HG03558 (cell line): ENCODE results near the gene AAGAB.
"Not testable (repeated sequence)": the region's sequence is repeated elsewhere in the genome, so short reads cannot be mapped to it uniquely, and the experiment has no call there.

Source experiments
- ATAC-seq: cut with Tn5 transposase; IDR thresholded peaks from one replicate; pipeline ENCODE4 v1.9.1; 2021; ENCODE audit warnings: moderate number of reproducible peaks; ENCODE audit not compliant: unreplicated experiment; ENCODE audit errors: extremely low read depth

The AAGAB gene

DNA sequence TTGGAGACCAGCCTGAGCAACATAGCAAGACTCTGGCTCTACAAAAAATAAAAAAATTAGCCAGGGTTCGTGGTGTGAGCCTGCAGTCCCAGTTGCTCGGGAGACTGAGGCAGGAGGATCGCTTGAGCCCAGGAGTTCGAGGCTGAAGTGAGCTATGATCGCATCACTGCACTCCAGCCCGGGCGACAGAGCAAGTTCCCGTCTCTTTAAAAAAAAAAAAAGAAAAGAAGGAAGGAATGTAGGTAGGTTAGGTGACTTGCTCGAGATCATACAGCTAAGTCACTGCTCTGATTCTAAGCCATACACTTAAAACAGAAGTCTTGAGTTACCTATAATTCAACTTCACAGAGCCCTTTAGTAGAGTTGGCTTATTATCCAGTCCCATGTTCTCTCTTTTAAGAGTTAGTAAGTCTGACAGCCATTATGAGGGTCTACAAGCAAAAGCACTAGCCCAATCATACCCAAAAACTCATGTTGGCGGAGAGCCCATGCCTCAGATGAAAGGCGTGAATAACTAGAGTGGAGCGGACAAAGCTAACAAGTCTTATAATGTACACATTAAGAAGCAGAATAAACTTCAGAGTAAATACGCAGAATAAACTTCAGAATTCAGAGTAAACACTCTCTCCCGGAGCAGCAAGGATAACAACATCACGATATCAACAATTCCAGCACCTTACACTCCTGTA, 768 bp downstream of the AAGAB start:
- ATAC-seq: no peak

DNA sequence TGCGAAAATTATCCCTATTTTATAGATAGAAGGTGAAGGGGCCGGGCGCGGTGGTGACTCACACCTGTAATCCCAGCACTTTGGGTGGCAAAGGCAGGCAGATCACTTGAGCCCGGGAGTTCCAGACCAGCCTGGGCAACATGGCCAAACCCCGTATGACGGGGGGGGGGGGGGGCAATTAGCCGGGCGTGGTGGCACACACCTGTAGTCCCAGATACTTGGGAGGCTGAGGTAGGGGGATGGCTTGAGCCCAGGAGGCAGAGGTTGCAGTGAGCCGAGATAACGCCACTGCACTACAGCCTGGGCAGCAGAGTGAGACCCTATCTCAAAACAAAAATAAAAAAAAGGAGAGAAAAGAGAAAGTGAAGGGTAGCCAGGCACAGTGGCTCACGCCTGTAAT, 1.4 kb downstream of the AAGAB start:
- no peak for ATAC-seq

DNA sequence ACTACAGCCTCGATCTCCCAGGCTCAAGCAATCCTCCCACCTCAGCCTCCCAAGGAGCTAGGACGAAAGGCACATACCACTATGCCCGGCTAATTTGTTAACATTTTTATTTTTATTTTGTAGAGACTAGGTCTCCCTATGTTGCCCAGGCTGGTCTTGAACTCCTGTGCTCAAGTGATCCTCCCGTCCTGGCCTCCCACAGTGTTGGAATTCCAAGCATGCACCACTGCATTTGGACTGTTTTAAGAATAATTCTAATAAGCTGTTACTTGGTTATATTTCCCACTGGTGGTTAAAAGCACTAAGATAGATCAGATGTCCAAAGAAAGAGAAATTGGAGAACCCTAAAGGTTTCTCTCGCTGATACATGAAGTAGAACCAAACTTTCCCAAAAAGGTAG, 3.1 kb downstream of the AAGAB start:
- no peak for ATAC-seq

DNA sequence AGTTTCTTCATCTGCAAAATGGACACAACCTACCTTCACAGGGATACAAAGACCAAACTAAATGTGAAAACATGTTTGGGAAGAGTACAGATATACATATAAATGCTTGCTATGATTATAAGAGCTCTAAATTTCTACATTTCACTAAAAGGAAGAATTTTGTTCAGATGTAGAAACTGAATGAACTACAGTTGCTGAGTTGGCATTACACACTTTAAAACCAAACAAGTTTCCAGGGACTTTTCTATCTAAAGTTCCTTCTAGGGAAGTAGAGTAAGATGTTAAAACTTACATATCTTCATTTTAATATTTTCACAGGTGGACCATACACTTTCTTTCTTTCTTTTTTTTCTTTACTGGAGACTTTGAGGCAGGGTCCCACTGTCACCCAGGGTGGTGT, 4.6 kb downstream of the AAGAB start:
- no peak for ATAC-seq

DNA sequence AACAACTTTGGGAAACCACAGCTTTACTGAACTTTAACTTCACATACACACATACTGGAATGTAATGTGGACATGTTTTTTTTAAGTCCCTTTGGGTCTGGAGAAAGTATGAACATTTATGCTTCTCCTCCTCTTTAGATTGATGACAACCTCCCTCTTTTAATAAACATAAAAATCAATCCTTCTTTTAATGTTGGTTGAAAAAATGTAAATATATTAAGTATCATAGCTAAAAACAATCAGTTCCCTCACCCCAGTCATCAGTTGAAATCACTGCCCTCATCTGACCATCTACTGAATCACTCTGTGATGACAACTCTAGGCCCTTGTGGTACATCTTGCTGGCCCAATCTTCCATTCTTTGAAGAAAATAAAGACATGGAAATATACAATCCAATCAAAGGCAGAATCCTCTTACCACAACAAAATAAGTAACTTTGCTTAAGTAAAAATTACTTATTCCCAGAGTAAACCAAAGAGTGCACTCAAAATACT, 6.4 kb downstream of the AAGAB start:
- no peak for ATAC-seq

DNA sequence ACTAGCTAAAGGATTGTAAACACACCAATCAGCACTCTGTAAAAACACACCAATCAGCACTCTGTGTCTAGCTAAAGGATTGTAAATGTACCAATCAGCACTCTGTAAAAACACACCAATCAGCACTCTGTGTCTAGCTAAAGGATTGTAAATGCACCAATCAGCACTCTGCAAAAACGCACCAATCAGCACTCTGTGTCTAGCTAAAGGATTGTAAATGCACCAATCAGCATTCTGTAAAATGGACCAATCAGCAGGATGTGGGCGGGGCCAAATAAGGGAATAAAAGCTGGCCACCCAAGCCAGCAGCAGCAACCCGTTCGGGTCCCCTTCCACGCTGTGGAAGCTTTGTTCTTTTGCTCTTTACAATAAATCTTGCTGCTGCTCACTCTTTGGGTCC, 7.9 kb downstream of the AAGAB start:
- not testable (repeated sequence) for ATAC-seq

DNA sequence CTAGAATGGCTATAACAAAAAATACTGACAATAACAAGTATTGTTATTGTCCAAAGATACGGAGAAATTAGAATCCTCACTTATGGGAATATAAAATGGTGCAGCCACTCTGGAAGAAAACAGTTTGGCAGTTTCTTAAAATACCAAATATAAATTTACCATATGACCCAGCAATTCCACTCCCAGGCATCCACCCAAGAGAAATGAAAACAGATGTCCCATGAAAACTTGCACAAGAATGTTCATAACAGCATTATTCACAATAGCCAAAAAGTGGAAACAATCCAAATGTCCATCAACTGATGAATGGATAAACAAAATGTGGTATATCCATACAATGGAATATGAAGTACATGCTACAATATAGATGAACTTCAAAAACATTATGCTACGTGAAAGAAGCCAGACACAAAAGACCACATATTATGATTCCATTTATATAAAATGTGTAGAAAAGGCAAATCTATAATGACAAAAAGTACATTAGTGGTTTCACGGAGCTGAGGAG, 9.4 kb downstream of the AAGAB start:
- ATAC-seq: no peak

DNA sequence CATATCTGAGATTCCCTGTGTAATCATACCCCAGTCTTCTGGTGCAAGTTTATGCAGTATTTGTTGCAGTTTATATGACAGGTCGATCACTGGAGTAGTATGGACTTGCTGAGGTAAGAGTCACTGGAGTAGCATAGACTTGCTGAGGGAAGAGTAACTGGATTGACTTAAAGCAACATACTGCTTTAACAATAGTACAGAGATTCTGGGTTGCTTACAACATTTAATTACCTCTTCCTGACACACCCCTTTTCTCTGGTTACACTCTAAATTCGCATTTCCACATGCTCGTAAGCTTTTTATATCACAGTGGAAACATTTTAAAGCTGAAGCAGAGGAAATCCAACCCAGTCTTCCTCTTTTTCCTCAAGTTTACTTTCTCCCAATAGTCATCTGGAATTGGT, 11.8 kb downstream of the AAGAB start:
- no peak for ATAC-seq

DNA sequence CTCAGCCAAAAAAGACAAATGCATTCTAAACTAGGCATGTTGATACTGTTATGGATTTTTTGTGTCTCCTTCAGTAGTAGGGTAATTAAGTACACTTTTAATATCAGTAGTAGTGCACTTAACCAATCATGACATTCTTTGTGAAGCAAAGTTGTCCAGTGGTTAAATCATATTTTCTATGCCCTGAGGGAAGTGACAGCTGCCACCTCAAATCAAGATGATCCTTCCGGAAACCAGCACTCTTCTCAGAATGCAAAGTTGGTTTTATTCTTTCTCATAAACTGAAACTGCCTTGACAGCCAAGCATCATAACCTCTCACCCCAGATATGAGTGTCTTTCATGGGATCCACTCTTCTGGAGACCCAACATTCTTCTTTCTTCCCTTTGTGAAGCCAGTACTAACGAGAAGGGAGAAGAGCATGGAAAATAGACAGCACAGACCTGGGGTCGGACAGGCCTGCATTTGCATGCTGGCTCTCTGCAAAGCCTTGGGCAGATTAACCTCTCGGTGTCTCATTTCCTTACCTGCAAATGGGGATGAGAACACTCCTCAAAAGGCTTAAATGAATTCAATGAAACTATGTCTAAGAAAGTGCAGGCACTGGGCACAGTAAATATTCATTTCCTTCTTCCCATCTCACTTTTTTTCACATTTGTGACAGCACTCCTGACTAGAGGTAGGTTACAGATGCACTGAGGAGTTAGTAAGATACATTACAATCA, 13.2 kb downstream of the AAGAB start:
- peak; percentile 61 for ATAC-seq

DNA sequence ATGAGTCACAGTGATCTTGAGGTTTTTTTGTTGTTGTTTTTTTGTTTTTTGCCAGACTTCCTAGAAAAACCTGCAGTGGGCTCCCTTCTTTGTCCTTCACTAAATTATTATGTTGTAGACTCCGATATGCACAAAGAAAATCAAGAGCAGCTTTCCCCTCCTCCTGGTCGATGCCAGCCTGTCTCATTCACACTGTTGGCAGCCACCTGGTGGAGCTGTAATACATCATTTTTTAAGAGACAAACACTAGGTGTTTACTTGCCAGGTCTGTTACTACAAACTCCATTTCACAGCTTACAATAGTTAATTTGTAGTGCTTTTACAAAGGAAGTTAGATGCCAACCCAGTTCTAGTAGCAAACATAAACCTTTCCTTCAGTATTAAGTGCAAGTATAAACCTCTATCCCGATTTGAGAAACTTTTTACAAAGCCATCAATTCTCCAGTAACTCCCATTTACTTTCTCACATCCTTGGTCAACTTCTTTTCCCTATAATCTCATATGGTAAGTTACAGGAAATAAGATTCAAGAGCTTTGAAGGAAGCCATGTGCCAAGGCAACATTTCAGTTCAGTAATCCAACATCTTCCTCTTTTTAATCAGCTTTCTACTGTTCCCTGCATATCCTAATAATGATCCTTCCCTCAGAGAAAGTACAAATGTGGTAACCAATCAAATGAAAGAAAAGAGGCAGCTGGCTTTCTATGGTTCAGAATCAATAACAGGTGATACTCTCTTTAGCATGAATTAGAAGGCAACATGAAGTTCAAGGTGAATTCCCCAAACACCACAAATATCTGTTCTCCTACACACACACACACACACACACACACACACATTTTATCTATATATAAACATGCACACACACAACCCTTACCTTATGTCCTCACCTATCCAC, 14.0 kb downstream of the AAGAB start:
- no peak for ATAC-seq

DNA sequence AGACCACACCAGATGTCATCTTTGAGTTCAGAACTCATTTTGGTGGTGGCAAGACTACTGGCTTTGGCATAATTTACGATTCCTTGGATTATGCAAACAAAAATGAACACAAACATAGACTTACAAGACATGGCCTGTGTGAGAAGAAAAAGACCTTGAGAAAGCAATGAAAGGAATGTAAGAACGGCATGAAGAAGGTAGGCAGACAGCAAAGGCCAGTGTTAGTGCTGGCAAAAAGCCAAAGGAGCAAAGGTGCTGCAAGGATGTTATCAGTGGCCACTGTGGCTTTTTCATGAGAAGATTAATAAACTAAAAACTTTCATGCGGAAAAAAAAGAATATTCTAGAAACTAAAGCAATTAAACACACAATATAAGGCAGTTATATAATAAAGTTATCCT, 21.9 kb downstream of the AAGAB start:
- no peak for ATAC-seq

DNA sequence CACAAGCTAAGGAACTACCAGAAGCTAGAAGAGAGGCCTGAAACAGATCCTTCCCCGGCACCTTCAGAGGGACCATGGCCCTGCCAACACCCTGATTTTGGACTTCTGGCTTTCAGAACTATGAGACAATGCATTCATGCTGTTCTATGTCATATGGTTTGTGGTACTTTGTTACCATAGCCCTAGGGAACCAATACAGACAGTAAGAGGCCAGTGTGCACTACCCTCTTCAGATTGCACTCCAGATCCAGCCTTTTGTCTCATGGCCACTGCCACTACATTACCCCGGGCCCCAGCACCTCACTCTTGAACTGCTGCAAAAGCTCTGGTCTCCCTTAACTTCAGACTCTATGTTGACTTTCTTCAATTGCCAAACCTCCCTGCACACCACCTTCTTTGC, 24.0 kb downstream of the AAGAB start:
- no peak for ATAC-seq

DNA sequence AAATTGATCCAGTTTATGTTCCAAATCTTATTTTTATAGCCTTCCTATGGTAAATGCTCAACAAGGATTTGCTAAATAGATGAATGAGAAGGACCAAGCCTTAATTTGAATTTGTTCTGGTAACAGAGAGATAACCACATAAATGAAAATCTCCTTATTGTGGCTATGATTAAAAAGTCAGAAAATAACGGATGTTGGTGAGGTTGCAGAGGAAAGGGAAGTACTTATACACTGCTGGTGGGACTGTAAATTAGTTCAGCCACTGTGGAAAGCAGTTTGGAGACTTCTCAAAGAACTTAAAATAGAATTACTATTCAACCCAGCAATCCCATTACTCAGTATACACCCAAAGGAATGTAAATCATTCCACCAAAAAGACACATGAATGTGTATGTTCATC, 26.2 kb downstream of the AAGAB start:
- no peak for ATAC-seq

DNA sequence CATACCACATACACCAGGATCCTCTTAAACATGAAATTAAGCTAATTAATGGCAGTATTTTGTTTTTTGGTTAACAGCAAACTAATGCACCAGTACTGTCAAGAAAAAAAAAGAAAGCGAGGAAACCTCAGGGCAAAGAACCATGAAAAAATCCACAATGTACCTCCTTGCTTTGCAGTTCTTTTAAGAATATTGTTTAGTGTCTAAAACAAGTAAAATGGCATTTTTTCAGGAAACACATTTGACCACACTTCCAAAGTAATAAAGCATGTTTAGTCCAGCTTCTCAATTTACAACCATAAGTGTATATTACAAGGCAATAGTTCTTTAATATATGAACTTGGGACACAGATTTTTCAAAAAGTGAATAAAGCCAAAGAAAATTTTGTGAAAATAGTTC, 26.6 kb downstream of the AAGAB start:
- ATAC-seq: no peak

DNA sequence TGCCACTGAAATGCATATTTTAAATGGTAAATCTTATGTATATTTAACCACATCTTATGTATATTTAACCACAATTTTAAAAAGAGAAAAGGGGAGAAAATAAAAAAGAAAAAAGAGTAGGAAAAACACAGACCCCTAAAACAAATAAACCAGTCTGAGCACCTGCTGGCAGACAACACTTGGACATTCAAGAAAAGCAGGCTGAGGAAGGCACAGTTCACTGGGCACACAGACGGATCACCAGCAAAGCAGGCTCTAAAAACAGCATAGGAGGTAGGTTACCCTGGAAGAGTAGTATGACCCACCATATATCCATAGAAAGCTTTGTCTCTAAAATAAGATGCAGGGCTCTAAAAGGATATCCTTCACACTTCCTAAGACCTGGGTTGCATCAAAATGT, 27.0 kb downstream of the AAGAB start:
- no peak for ATAC-seq

DNA sequence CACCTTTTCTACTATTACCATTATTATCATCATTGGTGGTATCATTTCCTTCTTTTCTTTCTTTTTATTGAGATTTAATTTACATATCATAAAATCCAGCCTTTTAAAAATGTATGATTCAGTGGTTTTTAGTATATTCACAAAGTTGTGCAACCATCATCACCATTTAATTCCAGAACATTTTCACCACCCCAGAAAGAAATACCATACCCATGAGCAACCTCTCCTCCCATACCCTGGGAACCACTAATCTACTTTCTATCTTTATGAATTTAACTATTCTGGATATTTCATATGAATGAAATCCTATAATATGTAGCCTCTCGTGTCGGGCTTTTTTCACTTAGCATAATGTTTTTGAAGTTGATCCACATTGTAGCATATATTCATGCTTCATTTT, 29.1 kb downstream of the AAGAB start:
- no peak for ATAC-seq

DNA sequence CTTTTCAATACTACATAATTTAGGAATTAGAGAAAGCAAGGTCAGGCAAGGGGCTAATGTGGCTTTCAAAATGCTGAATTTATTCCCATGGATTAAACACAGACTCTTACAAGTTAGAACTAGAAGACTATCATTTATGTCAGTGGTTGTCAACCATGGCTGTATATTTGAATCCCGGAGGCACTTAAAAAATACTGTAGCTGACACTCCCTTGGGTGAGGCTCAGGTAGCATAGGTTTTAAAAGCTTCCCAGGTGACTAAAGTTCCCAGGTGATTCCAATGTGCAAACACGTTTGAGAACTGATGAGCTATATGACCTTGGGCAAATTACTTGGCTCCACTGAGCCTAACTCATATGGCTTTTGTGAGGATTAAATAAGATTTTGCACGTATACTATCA, 29.6 kb downstream of the AAGAB start:
- no peak for ATAC-seq

DNA sequence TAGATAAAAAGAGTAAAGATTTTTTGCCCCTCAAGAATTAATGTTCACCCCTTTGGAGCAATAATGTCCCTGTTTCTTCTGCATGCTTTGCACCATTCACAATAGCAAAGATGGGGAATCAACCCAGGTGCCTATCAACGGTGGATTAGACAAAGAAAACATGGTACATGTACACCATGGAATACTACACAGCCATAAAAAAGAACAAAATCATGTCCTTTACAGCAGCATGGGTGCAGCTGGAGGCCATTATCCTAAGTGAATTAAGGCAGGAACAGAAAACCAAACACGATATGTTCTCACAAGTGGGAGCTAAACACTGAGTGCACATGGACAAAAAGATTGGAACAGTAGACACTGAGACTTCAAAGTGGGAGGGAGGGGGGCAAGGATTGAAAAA, 35.2 kb downstream of the AAGAB start:
- no peak for ATAC-seq

DNA sequence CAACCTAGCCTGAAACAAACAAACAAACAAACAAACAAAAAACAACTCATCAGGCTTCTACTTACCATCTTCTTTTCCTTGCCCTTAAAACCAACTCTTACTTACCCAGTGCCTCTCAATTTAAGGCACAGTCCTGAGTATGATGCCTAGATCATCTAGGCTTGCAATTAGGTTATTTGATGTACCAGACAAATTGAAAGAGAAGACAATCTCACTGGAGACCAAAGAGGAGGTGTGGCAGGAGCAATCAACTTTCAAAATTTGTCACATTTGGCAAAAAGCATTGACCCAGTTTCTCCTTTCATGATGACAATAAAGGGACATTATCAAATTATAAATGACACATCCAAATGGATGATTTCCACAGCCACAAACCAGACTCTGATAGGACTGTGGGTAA, 36.0 kb downstream of the AAGAB start:
- no peak for ATAC-seq

DNA sequence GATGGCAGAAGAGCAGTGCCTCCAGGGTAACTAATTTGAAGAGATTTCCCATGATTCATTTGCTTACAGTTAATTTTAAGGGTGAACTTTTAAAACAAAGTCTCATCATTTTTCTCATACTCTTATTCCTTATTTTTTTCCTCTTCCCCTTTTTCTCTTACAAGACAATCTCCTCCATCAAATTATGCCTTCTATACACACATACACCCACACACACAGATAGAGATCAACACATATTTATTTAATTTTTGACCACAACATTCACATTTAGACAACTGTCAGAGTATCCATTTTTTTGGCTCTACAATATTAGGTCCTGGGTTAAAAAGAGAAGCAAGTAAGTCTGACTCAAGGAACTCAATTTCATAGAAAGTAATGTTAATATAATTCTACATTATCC, 37.6 kb downstream of the AAGAB start:
- ATAC-seq: no peak

DNA sequence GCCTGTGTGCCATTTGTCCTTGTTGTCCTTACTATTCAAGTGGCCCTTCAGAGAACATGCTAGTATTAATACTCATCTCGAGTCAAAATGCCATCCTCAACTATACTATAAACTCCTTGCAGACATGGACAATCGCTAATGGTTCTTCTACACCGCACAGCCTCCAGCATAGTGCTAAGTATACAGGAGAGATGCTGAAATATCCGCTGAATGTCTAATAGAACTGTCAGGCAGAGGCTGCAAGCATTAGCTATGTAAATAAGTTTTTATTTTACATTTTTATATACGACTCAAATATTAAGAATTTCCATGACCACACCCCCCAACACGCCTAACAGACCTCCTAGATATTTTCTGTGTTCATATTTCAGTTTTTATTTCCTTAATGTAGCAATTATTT, 39.4 kb downstream of the AAGAB start:
- no peak for ATAC-seq
